GM21529 (cell line): ENCODE data around the gene LAMA2.
"Not testable (repeated sequence)": the region's sequence is repeated elsewhere in the genome, so short reads cannot be mapped to it uniquely, and the experiment has no call there.

Experiments used
- ATAC-seq: cut with Tn5 transposase; IDR thresholded peaks from one replicate; pipeline ENCODE4 v1.9.1; 2021; ENCODE audit not compliant: unreplicated experiment

The LAMA2 gene

DNA sequence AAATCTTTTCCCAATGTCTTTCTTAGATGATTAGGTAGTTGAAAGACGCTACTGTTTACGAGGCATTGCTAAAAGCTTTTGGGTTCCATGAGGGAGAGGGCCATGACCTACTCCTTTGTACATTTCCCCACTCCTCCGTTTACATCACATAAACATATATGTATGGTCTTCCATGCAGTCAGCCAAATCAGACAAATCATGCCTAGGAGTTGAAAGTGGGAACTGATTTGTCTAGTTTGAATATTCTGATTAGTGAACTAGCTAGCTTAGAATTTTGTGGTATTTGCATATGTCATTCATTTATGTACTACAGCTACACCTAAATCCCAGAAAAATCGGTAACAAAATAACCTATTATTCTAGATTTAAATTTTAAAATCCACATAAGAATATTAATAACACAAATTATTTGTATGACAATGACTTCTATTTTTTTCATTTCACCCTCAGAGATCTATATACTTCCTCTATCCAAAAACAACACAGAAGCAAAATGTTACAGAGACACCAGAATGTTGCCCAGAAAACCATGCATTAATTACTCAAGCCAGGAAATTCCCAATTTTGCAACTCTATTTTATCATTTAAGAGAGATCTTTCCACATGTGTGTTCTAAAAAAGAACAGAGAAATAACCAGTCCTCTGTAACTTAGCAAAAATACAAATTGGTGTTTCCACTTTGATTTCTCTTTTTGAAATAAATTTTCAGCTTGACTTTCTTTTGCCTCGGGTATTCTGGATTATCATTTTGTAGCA is 231.9 kb downstream of the LAMA2 start:
- no peak for ATAC-seq

DNA sequence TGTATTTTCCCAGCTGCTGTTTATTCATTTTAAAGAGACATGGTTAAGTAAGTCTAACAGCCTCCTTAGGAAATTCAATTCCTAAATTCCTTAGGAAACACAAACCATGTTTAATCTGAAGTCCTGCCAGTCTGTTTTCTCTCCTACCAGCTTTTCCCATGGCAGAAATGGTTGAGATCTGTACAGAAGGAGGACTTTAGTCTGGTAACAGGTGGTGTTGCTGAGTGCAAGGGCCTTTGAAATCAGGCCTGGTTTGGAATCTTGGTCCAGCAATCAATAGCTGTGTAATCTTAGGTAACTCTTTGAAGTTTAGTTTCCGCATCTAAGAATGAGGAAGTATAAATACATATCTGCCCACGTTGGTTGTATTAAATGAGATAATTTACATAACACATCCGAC is 232.5 kb downstream of the LAMA2 start:
- no peak for ATAC-seq

- no peak for ATAC-seq
Observed at GRCh38 chr6:129117355-129117754, 234.4 kb downstream of the LAMA2 start.

DNA sequence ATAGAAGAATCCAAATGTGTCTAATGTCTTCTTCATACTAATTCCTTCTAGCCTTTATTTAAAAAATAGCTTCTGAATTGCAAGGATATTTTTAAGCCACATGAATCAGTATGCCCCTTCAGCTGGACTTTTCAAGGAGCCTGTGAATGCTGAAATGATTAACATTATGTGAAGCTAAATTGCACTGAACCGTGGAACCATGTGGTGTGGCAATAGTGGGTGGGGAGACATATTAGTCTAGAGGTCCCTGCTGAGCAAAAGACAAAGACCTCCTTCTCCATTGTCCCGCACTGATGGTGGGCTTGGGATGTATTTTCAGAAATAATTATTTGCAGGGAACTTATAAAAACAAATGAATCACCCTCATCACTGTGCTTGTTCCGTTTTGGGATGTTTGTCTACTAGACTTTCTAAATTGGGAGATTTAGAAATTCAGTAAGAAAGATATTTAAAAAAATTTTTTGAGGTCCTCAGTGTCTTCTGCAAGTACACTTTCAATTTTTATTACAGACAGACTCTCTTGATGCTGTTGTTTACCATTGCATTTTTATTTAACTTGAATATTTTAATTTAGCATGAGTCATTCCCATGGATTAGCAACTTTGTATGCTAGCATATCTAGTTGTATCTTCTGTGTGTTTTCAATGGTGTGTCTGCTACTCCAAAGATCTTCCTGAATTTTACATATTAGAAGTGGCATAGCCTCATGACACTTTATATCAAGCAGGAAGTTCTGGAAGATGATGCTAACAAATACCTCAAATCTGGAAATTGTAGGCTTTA is 238.1 kb downstream of the LAMA2 start:
- ATAC-seq, result no peak

DNA sequence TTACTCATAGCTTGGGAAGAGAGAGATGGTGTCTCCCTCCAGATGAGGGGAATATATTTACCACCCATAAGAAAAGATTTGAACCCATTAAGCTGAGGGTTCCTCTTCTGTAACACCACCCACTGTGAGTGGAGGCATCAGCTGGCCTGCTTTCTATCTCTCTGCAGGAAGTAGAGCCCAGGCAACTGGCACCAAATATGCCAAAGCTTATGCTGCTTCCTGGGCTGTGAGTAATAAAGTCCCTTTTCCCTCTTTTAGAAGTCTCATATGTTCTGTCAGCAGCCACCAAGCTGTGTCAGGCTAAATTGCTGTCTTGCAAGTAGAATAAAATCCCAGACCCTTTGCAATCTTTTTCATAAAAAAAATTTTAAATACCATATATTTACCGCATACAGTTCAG is 241.4 kb downstream of the LAMA2 start:
- ATAC-seq, result no peak

GRCh38 chr6:129130106-129130505 is 247.2 kb downstream of the LAMA2 start:
- no peak for ATAC-seq

- ATAC-seq, result no peak
Observed at GRCh38 chr6:129130959-129131681, 248.2 kb downstream of the LAMA2 start.

DNA sequence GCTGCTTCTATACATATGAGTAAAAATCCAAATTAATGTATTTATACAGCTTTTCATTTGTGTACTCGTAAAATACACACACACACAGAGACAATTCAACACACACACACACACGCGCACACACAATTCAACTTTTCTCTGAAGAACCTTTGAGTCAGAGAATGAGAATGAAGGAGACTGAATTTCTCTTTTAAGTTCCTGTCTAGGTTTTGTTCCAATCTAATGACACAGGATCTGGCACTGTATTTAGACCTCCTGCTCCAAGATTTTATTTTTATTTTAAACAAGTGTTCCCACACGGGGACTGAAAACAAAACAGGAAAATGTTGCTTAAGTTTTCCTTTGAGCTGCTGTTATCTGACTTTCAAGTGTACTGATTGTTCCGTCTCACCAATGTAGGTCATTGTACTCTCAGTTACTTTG is 250.8 kb downstream of the LAMA2 start:
- no peak for ATAC-seq

- ATAC-seq, result no peak
Observed at GRCh38 chr6:129134535-129134934, 251.6 kb downstream of the LAMA2 start.

DNA sequence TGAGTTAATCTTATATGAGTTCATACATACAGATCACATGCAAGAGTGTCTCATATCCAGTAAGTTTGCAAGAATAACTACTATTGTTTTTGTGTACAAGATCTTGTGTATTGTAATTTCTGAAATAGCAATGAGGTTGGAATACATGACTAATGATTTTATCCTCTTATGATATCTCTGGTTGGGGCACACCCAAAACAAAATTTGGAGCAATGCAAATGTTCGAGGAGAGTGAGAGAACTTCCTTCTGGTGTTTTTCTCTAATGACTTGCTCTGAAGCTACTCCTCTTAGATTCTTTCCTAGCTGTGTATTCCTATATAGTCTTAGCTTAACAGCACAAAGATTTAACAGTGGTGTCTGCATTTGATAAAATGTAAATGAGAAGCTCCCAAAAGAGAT is 252.5 kb downstream of the LAMA2 start:
- ATAC-seq, result no peak

- ATAC-seq, result no peak
Observed at GRCh38 chr6:129136751-129137150, 253.8 kb downstream of the LAMA2 start.

- ATAC-seq, result no peak
Observed at GRCh38 chr6:129138739-129139405, 255.9 kb downstream of the LAMA2 start.

- no peak for ATAC-seq
Observed at GRCh38 chr6:129140526-129140925, 257.6 kb downstream of the LAMA2 start.

DNA sequence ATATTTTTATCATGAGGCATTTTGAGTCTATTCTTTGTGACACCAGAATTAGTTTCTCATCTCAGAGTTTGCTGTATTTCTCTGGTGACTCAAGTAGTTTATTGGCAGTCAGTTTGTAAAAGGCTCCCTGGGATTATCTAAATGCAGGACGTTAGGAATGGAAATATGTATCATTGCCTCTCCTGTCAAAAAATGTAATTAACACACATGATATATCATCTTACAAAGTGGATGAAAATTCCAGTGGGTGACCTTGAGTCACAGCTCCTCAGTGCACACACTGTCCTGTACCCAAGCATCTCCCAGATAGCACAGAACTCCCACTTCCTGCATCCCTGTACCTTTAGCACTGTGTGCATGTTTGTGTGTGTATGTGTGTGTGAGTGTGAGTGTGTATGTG is 258.6 kb downstream of the LAMA2 start:
- no peak for ATAC-seq

DNA sequence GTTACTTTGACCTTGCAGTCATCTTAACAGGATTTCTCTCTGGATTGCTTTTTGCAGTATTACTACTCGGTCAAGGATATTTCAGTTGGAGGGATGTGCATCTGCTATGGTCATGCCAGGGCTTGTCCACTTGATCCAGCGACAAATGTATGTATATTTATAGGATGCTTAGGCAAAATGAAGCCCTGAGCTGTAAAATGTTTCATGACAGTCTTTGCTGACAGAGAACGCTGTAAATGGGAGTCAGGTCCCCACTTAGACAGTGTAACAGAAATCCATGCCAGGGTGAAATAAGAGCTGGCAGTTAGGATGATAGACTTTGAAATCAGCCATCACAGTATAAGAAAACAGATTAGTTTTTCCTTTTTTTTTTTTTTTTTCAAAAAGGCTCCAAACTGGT is 264.0 kb downstream of the LAMA2 start:
- ATAC-seq, result no peak

DNA sequence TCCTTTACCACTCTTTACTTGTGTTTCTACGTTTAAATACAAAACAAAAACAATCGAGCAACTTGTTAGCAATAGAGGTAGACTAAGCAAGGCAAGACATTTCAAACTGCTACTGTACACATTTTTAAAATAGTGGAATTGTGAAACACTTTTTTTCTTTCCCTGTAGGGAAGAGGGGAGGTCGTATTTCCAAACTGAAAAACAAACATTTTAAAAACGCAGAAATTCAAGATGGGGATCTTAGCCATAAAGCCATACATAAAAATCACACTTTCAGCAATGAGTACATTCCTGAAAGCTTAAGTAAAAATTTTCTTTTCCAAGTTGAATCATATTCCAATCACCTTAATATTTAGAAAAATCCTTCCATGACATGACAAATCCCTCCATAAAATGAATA is 267.6 kb downstream of the LAMA2 start:
- no peak for ATAC-seq

DNA sequence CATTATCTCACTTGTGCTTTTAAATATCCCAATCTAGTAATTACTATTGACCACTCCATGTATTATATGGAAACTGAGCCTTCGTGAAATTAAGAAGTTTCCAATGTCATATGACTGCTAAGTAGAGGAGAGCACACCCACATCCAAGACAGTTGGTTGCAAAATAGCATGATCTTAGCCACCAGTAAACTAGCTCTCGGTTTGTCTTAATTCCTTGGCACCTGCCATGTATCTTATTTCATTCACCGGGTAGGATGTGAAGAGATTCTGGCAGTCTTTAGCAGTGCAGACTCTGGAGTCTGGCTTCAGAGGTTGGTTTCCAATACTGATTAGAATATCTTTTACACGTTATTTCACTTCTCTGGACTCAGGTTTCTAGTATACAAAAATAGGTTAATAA is 270.3 kb downstream of the LAMA2 start:
- no peak for ATAC-seq

DNA sequence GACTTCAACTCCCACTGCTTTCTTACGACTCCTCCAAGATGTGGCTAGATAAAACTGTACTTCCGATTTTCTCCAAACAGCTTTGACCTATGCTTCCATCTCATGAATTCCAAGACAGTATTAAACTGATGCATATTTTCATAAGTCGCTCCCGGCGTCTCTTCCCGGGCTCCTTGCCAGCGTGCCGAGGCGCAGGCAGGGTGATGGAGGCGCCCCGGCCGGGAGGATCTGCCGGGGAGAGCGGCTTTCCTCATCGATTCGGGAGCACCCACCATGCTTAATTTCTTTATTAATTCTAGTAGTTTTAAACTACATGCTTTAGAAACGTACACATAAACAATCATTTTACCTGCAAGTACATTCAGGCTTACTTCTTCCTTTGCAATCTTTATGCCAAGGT is 276.3 kb downstream of the LAMA2 start:
- not testable (repeated sequence) for ATAC-seq

DNA sequence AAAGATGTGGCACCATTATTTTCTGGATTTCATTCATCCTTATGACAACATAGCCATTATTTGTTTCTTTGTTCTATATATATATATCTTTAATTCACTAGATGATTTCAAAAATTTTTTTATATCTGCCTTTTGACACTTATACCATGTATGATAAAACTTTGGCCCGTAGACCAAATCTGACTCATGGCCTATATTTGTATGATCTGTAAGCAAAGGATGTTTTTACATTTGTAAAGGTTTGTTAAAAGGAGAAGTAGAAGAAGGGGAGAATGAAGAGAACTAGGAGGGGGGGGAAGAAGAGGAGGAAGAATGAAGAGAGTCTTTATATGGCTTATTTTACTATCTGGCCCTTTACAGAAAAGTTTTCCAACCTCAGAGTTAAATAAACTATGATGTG is 279.7 kb downstream of the LAMA2 start:
- no peak for ATAC-seq

- no peak for ATAC-seq
Observed at GRCh38 chr6:129163551-129163950, 280.6 kb downstream of the LAMA2 start.

GRCh38 chr6:129164032-129164431 is 281.1 kb downstream of the LAMA2 start:
- no peak for ATAC-seq
